H1 (cell line): Measurements from ENCODE around the gene MXRA8. TPM values are rescaled to one million over a fixed set of nuclear protein-coding genes. Genes with fewer than 3 reads are reported as not detected.

Source experiments
- CTCF ChIA-PET: fragments of 300-600 bp; sonication (Branson Sonifier 250); formaldehyde crosslinking; loops from one replicate; lab custom pipeline; 2021; ENCODE audit not compliant: partially characterized antibody; lab: Charles Lee
- POLR2A ChIA-PET: fragments of 300-600 bp; sonication (Branson Sonifier 250); formaldehyde crosslinking; loops from one replicate; lab custom pipeline; 2021; ENCODE audit warnings: inconsistent platforms; ENCODE audit not compliant: partially characterized antibody; lab: Charles Lee
- DNase-seq, 2 experiments: peaks; one replicate each; pipeline versions ENCODE4 v3.0.0 to v3.0.0-alpha.2; 2010 to 2022; ENCODE audit warnings: low spot score in 2 of 2, low read depth in 1 of 2, mixed read lengths in 1 of 2
- FAIRE-seq: peaks from 2 replicates; lab custom pipeline; 2011; peaks lifted over from hg19 to GRCh38; lab: Jason Lieb, UNC
- H2AFZ ChIP-seq: 2 replicates; pipeline ENCODE4 v1.8.1; 2012; ENCODE audit warnings: low read length, inconsistent platforms
- H2AK5ac ChIP-seq: 2 replicates; pipeline ENCODE4 v1.6.1; 2013; ENCODE audit warnings: low read depth, low read length
- H2BK120ac ChIP-seq: replicated peaks from 2 replicates; pipeline ENCODE3; 2013; ENCODE audit warnings: low read depth, low read length, inconsistent platforms
- H2BK12ac ChIP-seq: 2 replicates; pipeline ENCODE4 v1.6.1; 2013; ENCODE audit warnings: low read depth, low read length
- H2BK15ac ChIP-seq: 2 replicates; pipeline ENCODE4 v1.6.1; 2013; ENCODE audit warnings: low read length
- H2BK20ac ChIP-seq: 2 replicates; pipeline ENCODE4 v1.6.1; 2013; ENCODE audit warnings: low read length
- H2BK5ac ChIP-seq: 2 replicates; pipeline ENCODE4 v1.6.1; 2013; ENCODE audit warnings: low read depth, low read length
- H3K14ac ChIP-seq: 2 replicates; pipeline ENCODE4 v1.6.1; 2013; ENCODE audit warnings: inconsistent platforms; ENCODE audit not compliant: insufficient read length
- H3K18ac ChIP-seq: 2 replicates; pipeline ENCODE4 v1.6.1; 2013; ENCODE audit warnings: low read length; ENCODE audit errors: extremely low read depth
- H3K23ac ChIP-seq: 2 replicates; pipeline ENCODE4 v1.6.1; 2013; ENCODE audit warnings: inconsistent platforms; ENCODE audit not compliant: insufficient read length
- H3K23me2 ChIP-seq: 2 replicates; pipeline ENCODE4 v1.6.1; 2013; ENCODE audit warnings: low read depth, low read length
- H3K27ac ChIP-seq: 2 replicates; pipeline ENCODE4 v1.6.1; 2011; ENCODE audit warnings: low read depth, low read length, inconsistent platforms
- H3K27me3 ChIP-seq, 4 experiments: replicated peaks in 1 of 4; 1 replicate in 1 of 4; 2 replicates in 3 of 4; pipeline versions ENCODE4 v1.6.1 to v1.8.1; 2011 to 2013; ENCODE audit warnings: low read length in 3 of 4, mild to moderate bottlenecking in 3 of 4, inconsistent platforms in 2 of 4, mixed read lengths in 2 of 4, moderate library complexity in 1 of 4; ENCODE audit not compliant: control insufficient read depth in 3 of 4, insufficient read depth in 3 of 4; ENCODE audit errors: extremely low read depth in 1 of 4
- H3K36me3 ChIP-seq, 4 experiments: 2 replicates each; pipeline versions ENCODE4 v1.6.1 to v1.8.1; 2011 to 2013; ENCODE audit warnings: mild to moderate bottlenecking in 4 of 4, low read length in 3 of 4, moderate library complexity in 2 of 4, control low read depth in 1 of 4, inconsistent platforms in 1 of 4; ENCODE audit not compliant: insufficient read depth in 4 of 4, control insufficient read depth in 2 of 4
- H3K4ac ChIP-seq: replicated peaks from 2 replicates; pipeline ENCODE3; 2013; ENCODE audit warnings: low read length, low read depth, mixed read lengths, inconsistent platforms; ENCODE audit not compliant: insufficient read length
- H3K4me1 ChIP-seq, 4 experiments: replicated peaks in 1 of 4; 1 replicate in 1 of 4; 2 replicates in 3 of 4; pipeline versions ENCODE4 v1.6.1 to v1.8.1; 2011 to 2013; ENCODE audit warnings: low read length in 3 of 4, inconsistent platforms in 2 of 4, mixed read lengths in 1 of 4; ENCODE audit not compliant: insufficient read depth in 4 of 4, control insufficient read depth in 3 of 4
- H3K4me2 ChIP-seq, 2 experiments: 2 replicates each; pipeline versions ENCODE4 v1.6.1 to v1.8.1; 2011 to 2013; ENCODE audit warnings: low read depth in 2 of 2, low read length in 2 of 2, control low read depth in 1 of 2, inconsistent platforms in 1 of 2, mild to moderate bottlenecking in 1 of 2; ENCODE audit not compliant: insufficient read depth in 1 of 2
- H3K4me3 ChIP-seq, 4 experiments: fragments of 200-600, 300-600 bp in 1 of 4; sonication (generic), shearing (Covaris generic), sonication (Bioruptor Twin) in 1 of 4; 2 replicates each; pipeline versions ENCODE4 v1.5.1 to v1.8.1; 2011 to 2016; ENCODE audit warnings: low read length in 4 of 4, low read depth in 3 of 4, control low read depth in 2 of 4, inconsistent platforms in 2 of 4, mild to moderate bottlenecking in 2 of 4, mixed read lengths in 1 of 4, moderate library complexity in 1 of 4; ENCODE audit not compliant: insufficient read depth in 2 of 4; ENCODE audit errors: extremely low read depth in 1 of 4
- H3K56ac ChIP-seq: replicated peaks from 2 replicates; pipeline ENCODE3; 2013; ENCODE audit warnings: low read depth, mild to moderate bottlenecking, mixed read lengths, low read length, inconsistent platforms; ENCODE audit not compliant: insufficient read length
- H3K79me1 ChIP-seq: 2 replicates; pipeline ENCODE4 v1.6.1; 2013; ENCODE audit warnings: low read depth, low read length, control low read depth
- H3K79me2 ChIP-seq, 2 experiments: 2 replicates each; pipeline versions ENCODE4 v1.6.1 to v1.8.1; 2012 to 2013; ENCODE audit warnings: low read length in 2 of 2, mild to moderate bottlenecking in 2 of 2, inconsistent platforms in 1 of 2; ENCODE audit not compliant: insufficient read depth in 2 of 2, control insufficient read depth in 1 of 2
- H3K9ac ChIP-seq, 4 experiments: replicated peaks in 1 of 4; 1 replicate in 1 of 4; 2 replicates in 3 of 4; pipeline versions ENCODE4 v1.6.1 to v1.8.1; 2011 to 2013; ENCODE audit warnings: low read depth in 3 of 4, low read length in 3 of 4, control low read depth in 2 of 4, mild to moderate bottlenecking in 2 of 4, moderate library complexity in 2 of 4, inconsistent platforms in 1 of 4; ENCODE audit errors: extremely low read depth in 1 of 4
- H3K9me3 ChIP-seq, 2 experiments: 2 replicates each; pipeline versions ENCODE4 v1.6.1 to v1.8.1; 2012 to 2013; ENCODE audit warnings: mild to moderate bottlenecking in 2 of 2, moderate library complexity in 2 of 2, control low read depth in 1 of 2, inconsistent platforms in 1 of 2, low read depth in 1 of 2, low read length in 1 of 2, mixed read lengths in 1 of 2; ENCODE audit not compliant: insufficient read depth in 2 of 2
- H4K20me1 ChIP-seq, 2 experiments: replicated peaks in 1 of 2; 2 replicates each; pipeline versions ENCODE3 to v1.8.1; 2011 to 2013; ENCODE audit warnings: inconsistent platforms in 2 of 2, low read length in 2 of 2, mild to moderate bottlenecking in 1 of 2; ENCODE audit not compliant: insufficient read depth in 2 of 2, control insufficient read depth in 1 of 2
- H4K5ac ChIP-seq: 2 replicates; pipeline ENCODE4 v1.6.1; 2013; ENCODE audit warnings: low read length, low read depth, mixed read lengths, inconsistent platforms; ENCODE audit not compliant: insufficient read length
- H4K8ac ChIP-seq: 2 replicates; pipeline ENCODE4 v1.8.0; 2013; ENCODE audit warnings: mild to moderate bottlenecking, moderate library complexity, low read length, inconsistent platforms; ENCODE audit not compliant: insufficient read depth; ENCODE audit errors: extremely low read depth
- H4K91ac ChIP-seq: replicated peaks from 2 replicates; pipeline ENCODE3; 2013; ENCODE audit warnings: low read length, mixed read lengths, inconsistent platforms; ENCODE audit not compliant: insufficient read length
- ASH2L ChIP-seq: fragments of 200-600, 300-600 bp; sonication (generic); IDR thresholded peaks from one replicate; pipeline ENCODE4 v1.7.1; 2017; ENCODE audit warnings: low read length
- GABPA ChIP-seq: IDR thresholded peaks from 2 replicates; pipeline ENCODE4 v1.6.1; 2011; ENCODE audit warnings: mild to moderate bottlenecking, low read length, moderate library complexity, borderline replicate concordance; ENCODE audit not compliant: insufficient read depth
- HDAC2 ChIP-seq, 2 experiments: fragments of 300-600 bp in 1 of 2; sonication (generic) in 1 of 2; IDR thresholded peaks; 2 replicates each; pipeline ENCODE4 v1.6.1; 2011 to 2012; ENCODE audit warnings: low read depth in 2 of 2, low read length in 2 of 2, mild to moderate bottlenecking in 2 of 2, moderate library complexity in 2 of 2, borderline replicate concordance in 1 of 2, inconsistent platforms in 1 of 2
- JUN ChIP-seq: IDR thresholded peaks from 2 replicates; pipeline ENCODE4 v1.6.1; 2011; ENCODE audit warnings: low read depth, mild to moderate bottlenecking, improper control_type of control experiment, low read length
- KDM1A ChIP-seq: fragments of 200-600, 300-600 bp; sonication (generic); IDR thresholded peaks from 2 replicates; pipeline ENCODE4 v1.7.1; 2016; ENCODE audit warnings: mild to moderate bottlenecking, low read length, borderline replicate concordance
- POLR2A ChIP-seq, 2 experiments: IDR thresholded peaks; 1 replicate in 1 of 2; 2 replicates in 1 of 2; pipeline ENCODE4 v1.6.1; 2011; ENCODE audit warnings: low read depth in 2 of 2, low read length in 2 of 2, mild to moderate bottlenecking in 2 of 2; ENCODE audit errors: control extremely low read depth in 1 of 2
- POLR2AphosphoS5 ChIP-seq: IDR thresholded peaks from 2 replicates; pipeline ENCODE4 v1.6.1; 2011; ENCODE audit warnings: low read depth, low read length
- POU5F1 ChIP-seq: IDR thresholded peaks from 2 replicates; pipeline ENCODE4 v1.6.1; 2011; ENCODE audit warnings: low read depth, mild to moderate bottlenecking, low read length, moderate library complexity
- RXRA ChIP-seq: IDR thresholded peaks from 2 replicates; pipeline ENCODE4 v1.6.1; 2011; ENCODE audit warnings: low read depth, mild to moderate bottlenecking, low read length, moderate library complexity; ENCODE audit not compliant: insufficient read depth
- SIN3A ChIP-seq, 2 experiments: IDR thresholded peaks in 1 of 2; conservative IDR thresholded peaks in 1 of 2; 2 replicates each; pipeline ENCODE4 v1.6.1; 2011 to 2012; ENCODE audit warnings: low read length in 2 of 2, improper control_type of control experiment in 1 of 2, low read depth in 1 of 2, mild to moderate bottlenecking in 1 of 2
- SP4 ChIP-seq: IDR thresholded peaks from 2 replicates; pipeline ENCODE4 v1.6.1; 2012; ENCODE audit warnings: low read length, inconsistent platforms
- WGBS, 2 experiments: shearing (Covaris generic) in 1 of 2; methylation state at CpG; one replicate each; pipeline versions ENCODE4 v1.1.6 to v1.1.7; 2013 to 2015; ENCODE audit warnings: low lambda C conversion rate in 2 of 2, mixed read lengths in 2 of 2, inconsistent platforms in 1 of 2, low coverage in 1 of 2, missing lambda C conversion rate in 1 of 2; ENCODE audit not compliant: insufficient replicate concordance in 2 of 2, insufficient coverage in 1 of 2, insufficient read length in 1 of 2; ENCODE audit errors: extremely low coverage in 1 of 2, missing lambda C conversion rate in 1 of 2; 5-methylcytosine and 5-hydroxymethylcytosine counted together
- polyA plus RNA-seq, 7 experiments: library from polyadenylated mRNA; depleted of rRNA in 3 of 7; stranded (reverse) in 5 of 7; unstranded in 2 of 7; fragments of >200 nt in 5 of 7; fragments of 200-250 nt in 2 of 7; gene quantifications; 1 replicate in 5 of 7; 2 replicates in 1 of 7; 4 replicates in 1 of 7; pipeline versions ENCODE4 v1.2.1 to v1.2.3, GENCODE V29; 2011 to 2013; ENCODE audit warnings: missing spikeins in 2 of 7, mixed read lengths in 2 of 7
- total RNA-seq: library from RNA; stranded (reverse); fragmentation: NEBNext Ultra II Directional; extraction: Animal tissue kit (Norgen Biotek cat#: 25700); gene quantifications from 2 replicates; pipeline ENCODE4 v1.2.1, GENCODE V29; 2021

The MXRA8 gene
- total and polyA plus RNA-seq, 2 of the 8 experiments (the other 6 are each of a cell fraction or from before 2014, with no cell fraction given) = 10.5 to 17.2 TPM

- H3K23ac ChIP-seq = no peak overlapping the region
- H3K56ac ChIP-seq = peak overlapping the region; percentile 50
- peaks cover 17% of the 10 kb centered on the region for H3K23me2 ChIP-seq
- H3K4me3 ChIP-seq = peak overlapping the region; percentile 93 to 95 (median 94)
- no peak overlapping the region; the same call in 1 of the 2 replicates for H2BK15ac ChIP-seq
- CTCF ChIA-PET = interaction anchor here (0.7 to 3.1 kb wide), 10 partner anchors 10 to 94 kb away, joined by 3 to 19 read pairs (median 4); partner anchors contain the start of gene AURKAIP1
- peak overlapping the region; percentile 40 for H4K5ac ChIP-seq
- no peak for FAIRE-seq
- TF ChIP-seq JUN (no peak), HDAC2 (IDR thresholded peaks at IDR 0.05; ENCODE audit: borderline replicate concordance in 1 of 2, low read depth in 2 of 2, low read length in 2 of 2) (0 out of 4 replicates have a peak, but pooled peaks of 1 of the 2 experiments have one; percentile 8), SP4 (no peak), POLR2AphosphoS5 (no peak), RXRA (no peak), POU5F1 (no peak), POLR2A (IDR thresholded peaks at IDR 0.05; ENCODE audit: control extremely low read depth in 1 of 2, low read depth in 2 of 2, low read length in 2 of 2) (no peak), ASH2L (peak; percentile 42), SIN3A (conservative IDR thresholded peaks at IDR 0.05 in 1 of 2, IDR thresholded peaks at IDR 0.05 in 1 of 2; ENCODE audit: low read depth in 1 of 2, low read length in 2 of 2) (0 out of 4 replicates have a peak, but pooled peaks of 1 of the 2 experiments have one; percentile 26), KDM1A (no peak), GABPA (no peak)
- 1% methylated on average over 26 of the region's 54 CpGs; no CpG with 5 or more reads in 1 of the 2 experiments for WGBS, 2 experiments
- peak overlapping the region; percentile 89 for H3K27ac ChIP-seq
- peak overlapping the region; percentile 96; the same call in 1 of the 2 replicates for H4K8ac ChIP-seq
- peak overlapping the region; percentile 87 to 97 (median 96) for H3K9ac ChIP-seq
- H2BK5ac ChIP-seq = peak overlapping the region; percentile 87
- H3K79me2 ChIP-seq = peaks cover 6 to 49% of the 10 kb centered on the region in 2 experiments; a peak in 3 of 4 replicates
- H2AFZ ChIP-seq = no peak overlapping the region
- peaks cover 10 to 21% of the 10 kb centered on the region in 2 experiments for H4K20me1 ChIP-seq
- H2BK120ac ChIP-seq = no peak overlapping the region
- H3K4me1 ChIP-seq = peaks cover 0 to 18% (median 13%) of the 10 kb centered on the region in 4 experiments; a peak in 6 of 7 replicates
- no peaks in the 10 kb centered on the region for H3K27me3 ChIP-seq
- peaks cover 31 to 65% (median 45%) of the 10 kb centered on the region in 4 experiments for H3K36me3 ChIP-seq
- H4K91ac ChIP-seq = peak overlapping the region; percentile 95
- no peak overlapping the region for H3K14ac ChIP-seq
- H3K79me1 ChIP-seq = peaks cover 15% of the 10 kb centered on the region
- 0 out of 2 replicates have a peak overlapping the region, but pooled peaks have one; percentile 10 for H2AK5ac ChIP-seq
- no peak overlapping the region for H2BK20ac ChIP-seq
- no peak overlapping the region for H2BK12ac ChIP-seq
- H3K9me3 ChIP-seq = no peaks in the 10 kb centered on the region
- POLR2A ChIA-PET = interaction anchor here (0.6 to 33.4 kb wide), 21 partner anchors 2 to 145 kb away, joined by 3 to 719 read pairs (median 4); partner anchors contain the start of genes ANKRD65, AURKAIP1, CCNL2 and MRPL20
- no peak overlapping the region for H3K4ac ChIP-seq
- no peak for DNase-seq
- no peak overlapping the region; the same call in 1 of the 2 replicates for H3K18ac ChIP-seq
- peak overlapping the region; percentile 81 to 89 for H3K4me2 ChIP-seq
These were observed 40.4 kb upstream of the MXRA8 start for GRCh38 chr1:1398677-1399186.
